ENCODE results near the gene DNAH3.

DNAH3 gene

DNA sequence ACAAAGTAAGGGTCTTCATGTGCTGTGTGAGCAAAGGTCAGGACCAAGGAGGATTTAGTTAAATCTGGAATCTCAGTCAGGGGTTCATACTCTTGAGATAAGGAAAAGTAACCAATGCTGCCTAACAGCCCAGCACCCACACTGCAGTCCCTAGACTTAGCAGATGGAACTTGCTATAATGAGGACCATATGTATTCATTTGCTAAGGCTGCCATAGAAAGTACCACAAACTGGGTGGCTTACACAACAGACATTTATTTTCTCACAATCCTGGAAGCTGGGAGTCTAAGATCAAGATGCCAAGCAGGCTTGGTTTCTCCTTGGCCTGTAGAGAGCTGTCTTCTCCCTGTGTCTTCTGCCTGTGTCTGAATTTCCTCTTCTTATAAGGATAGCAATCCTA is 40.0 kb upstream of the DNAH3 start:
- no peaks in the 10 kb centered on the region for H3K27me3 ChIP-seq (ENCODE audit: insufficient read depth, poor library complexity, severe bottlenecking)
- no peak overlapping the region for H3K27ac ChIP-seq (replicated peaks)
- TF ChIP-seq POLR2AphosphoS5 (IDR thresholded peaks at IDR 0.05; ENCODE audit: low read depth) (no peak), GABPA (IDR thresholded peaks at IDR 0.05; ENCODE audit: low read depth) (no peak), SPI1 (IDR thresholded peaks at IDR 0.05; ENCODE audit: borderline replicate concordance, low read depth) (no peak)
- TF ChIP-seq, protein P1, sequence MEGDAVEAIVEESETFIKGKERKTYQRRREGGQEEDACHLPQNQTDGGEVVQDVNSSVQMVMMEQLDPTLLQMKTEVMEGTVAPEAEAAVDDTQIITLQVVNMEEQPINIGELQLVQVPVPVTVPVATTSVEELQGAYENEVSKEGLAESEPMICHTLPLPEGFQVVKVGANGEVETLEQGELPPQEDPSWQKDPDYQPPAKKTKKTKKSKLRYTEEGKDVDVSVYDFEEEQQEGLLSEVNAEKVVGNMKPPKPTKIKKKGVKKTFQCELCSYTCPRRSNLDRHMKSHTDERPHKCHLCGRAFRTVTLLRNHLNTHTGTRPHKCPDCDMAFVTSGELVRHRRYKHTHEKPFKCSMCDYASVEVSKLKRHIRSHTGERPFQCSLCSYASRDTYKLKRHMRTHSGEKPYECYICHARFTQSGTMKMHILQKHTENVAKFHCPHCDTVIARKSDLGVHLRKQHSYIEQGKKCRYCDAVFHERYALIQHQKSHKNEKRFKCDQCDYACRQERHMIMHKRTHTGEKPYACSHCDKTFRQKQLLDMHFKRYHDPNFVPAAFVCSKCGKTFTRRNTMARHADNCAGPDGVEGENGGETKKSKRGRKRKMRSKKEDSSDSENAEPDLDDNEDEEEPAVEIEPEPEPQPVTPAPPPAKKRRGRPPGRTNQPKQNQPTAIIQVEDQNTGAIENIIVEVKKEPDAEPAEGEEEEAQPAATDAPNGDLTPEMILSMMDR (IDR thresholded peaks at IDR 0.05; ENCODE audit: insufficient read depth, low read length): no peak
- TF ChIP-seq, protein P2, sequence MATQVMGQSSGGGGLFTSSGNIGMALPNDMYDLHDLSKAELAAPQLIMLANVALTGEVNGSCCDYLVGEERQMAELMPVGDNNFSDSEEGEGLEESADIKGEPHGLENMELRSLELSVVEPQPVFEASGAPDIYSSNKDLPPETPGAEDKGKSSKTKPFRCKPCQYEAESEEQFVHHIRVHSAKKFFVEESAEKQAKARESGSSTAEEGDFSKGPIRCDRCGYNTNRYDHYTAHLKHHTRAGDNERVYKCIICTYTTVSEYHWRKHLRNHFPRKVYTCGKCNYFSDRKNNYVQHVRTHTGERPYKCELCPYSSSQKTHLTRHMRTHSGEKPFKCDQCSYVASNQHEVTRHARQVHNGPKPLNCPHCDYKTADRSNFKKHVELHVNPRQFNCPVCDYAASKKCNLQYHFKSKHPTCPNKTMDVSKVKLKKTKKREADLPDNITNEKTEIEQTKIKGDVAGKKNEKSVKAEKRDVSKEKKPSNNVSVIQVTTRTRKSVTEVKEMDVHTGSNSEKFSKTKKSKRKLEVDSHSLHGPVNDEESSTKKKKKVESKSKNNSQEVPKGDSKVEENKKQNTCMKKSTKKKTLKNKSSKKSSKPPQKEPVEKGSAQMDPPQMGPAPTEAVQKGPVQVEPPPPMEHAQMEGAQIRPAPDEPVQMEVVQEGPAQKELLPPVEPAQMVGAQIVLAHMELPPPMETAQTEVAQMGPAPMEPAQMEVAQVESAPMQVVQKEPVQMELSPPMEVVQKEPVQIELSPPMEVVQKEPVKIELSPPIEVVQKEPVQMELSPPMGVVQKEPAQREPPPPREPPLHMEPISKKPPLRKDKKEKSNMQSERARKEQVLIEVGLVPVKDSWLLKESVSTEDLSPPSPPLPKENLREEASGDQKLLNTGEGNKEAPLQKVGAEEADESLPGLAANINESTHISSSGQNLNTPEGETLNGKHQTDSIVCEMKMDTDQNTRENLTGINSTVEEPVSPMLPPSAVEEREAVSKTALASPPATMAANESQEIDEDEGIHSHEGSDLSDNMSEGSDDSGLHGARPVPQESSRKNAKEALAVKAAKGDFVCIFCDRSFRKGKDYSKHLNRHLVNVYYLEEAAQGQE (IDR thresholded peaks at IDR 0.05; ENCODE audit: insufficient replicate concordance, low read depth): no peak
- no peak overlapping the region for H3K4me3 ChIP-seq (replicated peaks; ENCODE audit: insufficient read depth, low read length)
- DNase-seq (ENCODE audit: low read depth in 1 of 2, low spot score in 1 of 2): no peak

DNA sequence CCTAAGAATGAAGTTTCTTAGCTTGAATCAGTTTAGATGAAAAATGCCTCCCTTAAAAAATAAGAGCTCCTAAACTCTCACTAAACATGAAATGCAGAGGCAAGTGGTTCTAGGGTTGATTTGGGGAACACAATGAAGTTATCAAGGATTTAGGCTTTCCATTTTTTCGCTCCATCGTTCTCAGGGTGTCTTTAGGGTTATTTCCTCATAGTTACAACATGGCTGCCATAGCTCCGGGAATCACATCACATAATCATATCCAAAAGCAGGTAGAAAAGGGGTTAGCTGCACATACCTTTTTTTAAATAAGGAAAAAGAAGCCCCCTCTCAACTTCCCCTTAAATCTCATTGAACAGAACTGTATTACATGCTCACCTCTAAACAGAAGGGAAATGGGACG is 39.4 kb upstream of the DNAH3 start:
- H3K27ac ChIP-seq (replicated peaks): no peak overlapping the region
- no peak for DNase-seq (ENCODE audit: low read depth in 1 of 2, low spot score in 1 of 2)
- H3K27me3 ChIP-seq (ENCODE audit: insufficient read depth, poor library complexity, severe bottlenecking): no peaks in the 10 kb centered on the region
- H3K4me3 ChIP-seq (replicated peaks; ENCODE audit: insufficient read depth, low read length): no peak overlapping the region
- TF ChIP-seq SPI1 (IDR thresholded peaks at IDR 0.05; ENCODE audit: borderline replicate concordance, low read depth): no peak
- no peak for TF ChIP-seq GABPA (IDR thresholded peaks at IDR 0.05; ENCODE audit: low read depth)
- TF ChIP-seq, protein P2 (IDR thresholded peaks at IDR 0.05; ENCODE audit: insufficient replicate concordance, low read depth): no peak
- TF ChIP-seq, protein P1 (IDR thresholded peaks at IDR 0.05; ENCODE audit: insufficient read depth, low read length): no peak
- TF ChIP-seq POLR2AphosphoS5 (IDR thresholded peaks at IDR 0.05; ENCODE audit: low read depth): no peak

DNA sequence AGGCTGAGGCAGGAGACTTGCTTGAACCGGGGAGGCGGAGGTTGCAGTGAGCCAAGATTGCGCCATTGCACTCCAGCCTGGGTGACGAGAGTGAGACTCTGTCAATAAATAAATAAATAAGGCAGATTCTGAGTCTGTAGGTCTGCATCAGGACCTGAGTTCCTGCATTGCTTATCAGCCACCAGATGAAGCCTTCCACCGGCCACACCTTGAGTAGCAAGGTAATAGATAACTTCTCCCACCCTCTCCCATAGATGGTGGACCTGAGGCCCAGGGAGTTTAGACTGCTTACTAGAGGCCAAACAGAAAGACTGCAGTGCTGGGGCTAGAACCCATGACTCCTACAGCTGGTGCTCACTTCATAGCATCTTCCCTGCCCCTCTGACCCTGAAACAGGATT is 38.7 kb upstream of the DNAH3 start:
- no peak overlapping the region for H3K27ac ChIP-seq (replicated peaks)
- TF ChIP-seq GABPA (IDR thresholded peaks at IDR 0.05; ENCODE audit: low read depth) (no peak), POLR2AphosphoS5 (IDR thresholded peaks at IDR 0.05; ENCODE audit: low read depth) (no peak), SPI1 (IDR thresholded peaks at IDR 0.05; ENCODE audit: borderline replicate concordance, low read depth) (no peak)
- TF ChIP-seq, protein P2 (IDR thresholded peaks at IDR 0.05; ENCODE audit: insufficient replicate concordance, low read depth): no peak
- TF ChIP-seq, protein P1 (IDR thresholded peaks at IDR 0.05; ENCODE audit: insufficient read depth, low read length): no peak
- H3K27me3 ChIP-seq (ENCODE audit: insufficient read depth, poor library complexity, severe bottlenecking): no peaks in the 10 kb centered on the region
- H3K4me3 ChIP-seq (replicated peaks; ENCODE audit: insufficient read depth, low read length): no peak overlapping the region
- DNase-seq (ENCODE audit: low read depth in 1 of 2, low spot score in 1 of 2): no peak

Data from HL-60 (cell line).